Activated CD4-positive, CD25-positive, alpha-beta regulatory T cell (primary cell): ENCODE data around the gene RFX1.
A peak's percentile ranks its signal among the peaks of the same experiment; 100 is the strongest.
"Not testable (repeated sequence)": the region's sequence is repeated elsewhere in the genome, so short reads cannot be mapped to it uniquely, and the experiment has no call there.

Experiments used
- DNase-seq, 4 experiments: peaks; one replicate each; lab custom pipeline; 2025; lab: John Stamatoyannopoulos, UW

RFX1 gene

GRCh38 chr19:14026652-14027192 lies 20.6 kb upstream of the RFX1 start:
- DNase-seq: not testable (repeated sequence)

- no peak for DNase-seq
Measured at GRCh38 chr19:14023404-14024235, 17.5 kb upstream of the RFX1 start.

GRCh38 chr19:14022469-14022868 lies 16.3 kb upstream of the RFX1 start:
- DNase-seq: no peak

DNA sequence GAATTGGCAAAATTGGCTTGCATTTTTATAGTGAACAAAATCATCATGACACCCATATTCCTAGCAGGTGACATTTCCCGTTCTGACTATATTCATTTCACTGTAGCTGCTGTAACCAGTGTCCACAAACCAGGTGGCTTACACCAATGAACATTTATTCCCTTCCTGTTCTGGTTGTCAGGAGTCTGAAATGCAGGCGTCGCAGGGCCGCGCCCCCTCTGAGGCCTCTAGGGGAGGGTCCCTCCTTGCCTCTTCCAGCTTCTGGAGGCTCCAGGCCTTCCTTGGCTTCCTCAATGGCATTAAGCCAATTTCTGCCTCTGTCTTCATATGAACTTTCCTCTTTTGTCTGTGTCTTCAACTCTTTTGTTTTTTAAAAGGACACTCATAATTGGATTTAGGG lies 15.4 kb upstream of the RFX1 start:
- no peak for DNase-seq

DNA sequence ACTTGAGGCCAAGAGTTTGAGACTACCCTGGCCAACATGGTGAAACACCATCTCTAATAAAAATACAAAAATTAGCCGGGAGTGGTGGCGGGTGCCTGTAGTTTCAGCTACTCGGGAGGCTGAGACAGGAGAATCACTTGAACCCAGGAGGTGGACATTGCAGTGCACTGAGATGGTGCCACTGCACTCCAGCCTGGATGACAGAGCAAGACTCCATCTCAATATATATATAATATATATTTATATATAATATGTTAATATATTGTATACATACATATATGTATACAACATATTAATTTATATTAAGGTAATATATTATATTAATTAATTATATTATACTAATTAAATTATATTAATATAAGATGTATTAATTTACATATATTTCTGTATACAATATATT lies 13.6 kb upstream of the RFX1 start:
- DNase-seq: not testable (repeated sequence)

- no peak for DNase-seq
Measured at GRCh38 chr19:14019100-14019499, 13.0 kb upstream of the RFX1 start.

GRCh38 chr19:14015524-14016035 lies 9.5 kb upstream of the RFX1 start:
- no peak for DNase-seq

DNA sequence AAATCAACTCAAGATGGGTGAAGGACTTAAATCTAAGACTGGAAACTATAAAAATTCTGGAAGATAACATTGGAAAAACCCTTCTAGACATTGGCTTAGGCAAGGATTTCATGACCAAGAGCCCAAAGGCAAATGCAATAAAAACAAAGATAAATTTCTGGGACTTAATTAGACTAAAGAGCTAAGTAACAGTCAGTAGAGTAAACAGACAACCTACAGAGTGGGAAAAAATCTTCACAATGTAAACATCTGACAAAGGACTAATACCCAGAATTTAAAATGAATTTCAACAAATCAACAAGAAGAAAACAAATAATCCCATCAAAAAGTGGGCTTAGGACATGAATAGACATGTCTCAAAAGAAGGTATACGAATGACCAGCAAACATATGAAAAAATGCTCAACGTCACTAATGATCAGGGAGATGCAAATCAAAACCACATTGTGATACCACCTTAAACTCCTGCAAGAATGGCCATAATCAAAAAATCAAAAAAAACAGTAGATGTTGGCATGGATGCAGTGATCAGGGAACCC lies 6.3 kb upstream of the RFX1 start:
- no peak for DNase-seq

GRCh38 chr19:14006766-14007562 lies 844 bp upstream of the RFX1 start:
- DNase-seq: peak in 1 of 4 experiments; percentile 80

GRCh38 chr19:14005349-14006084 lies 603 bp downstream of the RFX1 start:
- DNase-seq: peak; percentile 81 to 87 (median 84)

DNA sequence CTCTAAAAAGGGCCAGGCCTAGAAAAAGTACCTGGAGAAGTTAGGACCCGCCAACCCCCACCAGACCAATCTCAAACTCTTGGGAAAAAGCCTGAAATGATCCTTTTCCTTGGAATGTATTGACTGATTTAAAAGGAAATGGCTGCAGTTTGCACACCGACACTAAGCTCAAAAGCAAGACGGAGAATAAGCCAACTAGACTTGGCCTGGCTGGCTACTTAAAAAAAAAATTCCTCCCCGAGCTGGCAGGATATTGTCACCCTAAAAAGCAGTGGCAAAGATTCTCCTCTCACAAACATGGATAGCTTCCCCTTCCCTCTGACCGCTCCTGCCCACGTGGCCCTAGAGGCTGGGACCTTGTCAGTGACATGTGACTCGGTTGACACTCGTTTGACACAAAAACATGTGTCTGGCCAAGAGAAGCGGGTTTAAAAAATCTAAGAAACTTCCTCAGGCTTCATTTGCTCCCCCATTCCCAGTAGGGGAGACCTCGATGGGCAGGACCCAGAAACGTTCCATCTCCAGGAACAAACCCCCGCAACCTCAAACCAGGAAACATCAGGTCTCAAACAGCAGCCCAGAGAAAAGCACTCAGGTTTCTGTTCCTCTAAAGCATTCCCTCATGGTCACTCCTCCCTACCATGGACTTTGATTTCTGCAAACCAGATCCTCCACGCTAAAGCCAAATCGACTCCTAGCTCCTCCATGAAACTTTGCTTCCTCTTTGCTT lies 1.3 kb downstream of the RFX1 start:
- DNase-seq: no peak

- no peak for DNase-seq
Measured at GRCh38 chr19:14003251-14004055, 2.7 kb downstream of the RFX1 start.

DNA sequence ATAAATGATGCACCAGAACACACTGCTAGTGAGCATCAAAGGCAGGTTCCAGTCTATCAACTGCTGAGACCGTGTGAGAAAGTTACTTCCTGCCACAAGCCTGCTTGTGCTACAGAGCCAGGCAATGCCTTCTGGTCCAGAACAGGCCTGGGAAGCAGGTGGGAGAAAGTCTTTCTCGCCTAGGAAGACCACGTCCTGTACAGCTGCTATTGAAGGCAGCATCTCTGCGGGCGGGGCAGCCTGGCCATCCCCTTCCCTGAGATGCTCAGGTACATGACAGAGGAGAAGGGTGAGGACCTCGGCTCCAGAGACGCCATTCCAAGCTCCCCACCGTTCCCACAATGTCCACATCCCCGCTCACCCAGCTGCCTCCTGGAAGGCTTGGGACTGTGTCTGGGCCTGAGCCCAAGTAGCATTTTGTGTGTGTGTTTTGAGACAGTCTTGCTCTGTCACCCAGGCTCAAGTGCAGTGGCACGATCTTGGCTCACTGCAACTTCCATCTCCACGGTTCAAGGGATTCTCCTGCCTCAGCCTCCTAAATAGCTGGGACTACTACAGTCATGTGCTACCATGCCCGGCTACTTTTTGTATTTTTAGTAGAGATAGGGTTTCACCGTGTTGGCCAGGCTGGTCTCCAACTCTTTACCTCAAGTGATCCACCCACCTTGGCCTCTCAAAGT lies 3.4 kb downstream of the RFX1 start:
- no peak for DNase-seq

DNA sequence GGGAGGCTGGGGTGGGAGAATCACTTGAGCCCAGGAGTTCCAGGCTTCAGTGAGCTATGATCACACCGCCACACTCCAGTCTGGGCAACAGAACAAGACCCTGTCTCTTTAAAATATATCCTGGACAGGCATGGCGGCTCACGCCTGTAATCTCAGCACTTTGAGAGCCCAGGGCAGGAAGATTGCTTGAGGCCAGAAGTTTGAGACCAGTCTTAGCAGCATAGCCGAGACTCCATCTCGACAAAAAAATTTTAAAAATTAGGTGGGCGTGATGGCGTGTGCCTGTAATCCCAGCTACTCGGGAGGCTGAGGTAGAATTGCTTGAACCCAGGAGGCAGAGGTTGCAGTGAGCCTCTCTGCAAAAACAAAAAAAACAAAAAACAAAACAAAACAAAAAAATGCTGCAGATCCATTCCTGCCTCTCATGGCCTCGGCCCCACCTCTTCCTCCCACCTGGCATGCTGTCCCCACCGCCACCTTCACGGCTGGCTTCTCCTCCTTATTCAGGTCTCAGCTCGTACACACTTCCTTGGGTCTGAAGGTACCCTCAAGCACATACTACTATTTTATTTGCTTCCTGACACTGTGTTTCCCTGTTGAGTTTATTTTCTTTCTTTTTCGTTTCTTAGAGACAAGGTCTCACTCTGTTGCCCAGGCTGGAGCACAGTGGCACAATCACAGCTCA lies 5.3 kb downstream of the RFX1 start:
- no peak for DNase-seq

DNA sequence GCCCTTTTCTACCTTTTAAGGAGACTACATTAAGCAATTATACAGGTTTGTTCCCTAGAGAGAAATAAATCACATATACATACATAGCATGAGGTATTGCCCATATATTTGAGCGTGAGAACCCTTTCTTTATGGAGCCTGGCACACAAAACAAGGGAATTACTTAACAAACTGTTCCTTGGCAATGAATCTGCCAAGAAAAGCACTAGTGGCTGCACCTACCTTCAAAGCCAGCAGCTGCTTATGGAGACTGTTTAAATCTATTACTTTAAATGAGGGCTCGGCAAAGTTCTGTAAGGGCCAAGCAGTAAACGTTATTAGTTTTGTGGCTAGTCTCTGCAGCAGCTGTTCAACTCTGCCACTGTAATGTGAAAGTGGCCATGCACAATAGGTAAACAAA lies 7.0 kb downstream of the RFX1 start:
- DNase-seq: no peak

DNA sequence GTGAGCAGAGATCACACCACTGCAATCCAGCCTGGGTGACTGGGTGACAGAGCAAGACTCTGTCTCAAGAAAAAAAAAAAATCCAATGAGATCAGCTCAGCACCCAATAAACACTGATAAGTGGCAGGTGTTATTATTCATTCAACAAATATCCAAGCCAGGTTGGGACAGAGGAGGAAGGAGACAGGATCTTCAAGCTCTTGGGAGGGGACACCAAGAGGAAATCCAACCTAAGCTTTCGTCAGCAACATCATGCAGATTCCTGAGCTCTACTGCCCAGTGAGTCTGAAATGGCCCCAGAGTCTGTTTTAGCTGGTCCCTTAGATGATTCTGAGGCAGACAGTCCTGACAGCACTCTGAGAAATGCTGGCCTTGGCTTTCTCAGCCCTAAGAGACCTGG lies 7.7 kb downstream of the RFX1 start:
- DNase-seq: no peak

DNA sequence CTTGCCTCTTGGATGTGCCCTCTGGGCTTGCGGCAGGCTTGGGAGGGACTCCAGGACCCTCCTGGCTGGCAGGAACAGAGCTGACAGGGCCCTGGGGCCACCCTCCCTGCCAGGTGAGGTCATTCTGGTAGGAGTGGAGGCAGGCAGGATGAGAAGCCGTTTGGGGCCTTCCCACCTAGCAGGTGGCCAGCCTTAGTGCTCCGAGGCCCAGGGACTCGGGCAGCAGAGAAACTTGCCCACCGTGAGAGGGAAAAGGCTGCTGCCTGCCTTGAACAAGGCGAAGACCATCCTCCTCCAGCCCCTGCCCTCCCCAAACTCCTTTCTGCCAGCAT lies 8.5 kb downstream of the RFX1 start:
- DNase-seq: no peak

- DNase-seq: no peak
Measured at GRCh38 chr19:13996928-13997630, 9.0 kb downstream of the RFX1 start.
